HFF-Myc (cell line): ENCODE results near the gene UGT8.

Source experiments
- DNase-seq: peaks from one replicate; pipeline ENCODE4 v3.0.0-alpha.2; 2011; ENCODE audit warnings: low read depth; ENCODE audit errors: extremely low read depth
- H3K4me3 ChIP-seq: replicated peaks from 2 replicates; pipeline ENCODE4 v1.5.1; 2011; ENCODE audit warnings: low read depth, mild to moderate bottlenecking, control low read depth, low read length
- CTCF ChIP-seq: IDR thresholded peaks from 2 replicates; pipeline ENCODE4 v1.5.1; 2012; ENCODE audit warnings: mild to moderate bottlenecking, low read depth, low read length, control low read depth; ENCODE audit errors: missing control alignments

The UGT8 gene

GRCh38 chr4:114717432-114717831, 118.8 kb downstream of the UGT8 start:
- no peak overlapping the region for H3K4me3 ChIP-seq
- TF ChIP-seq CTCF, result no peak
- no peak for DNase-seq

- TF ChIP-seq CTCF, result no peak
- no peak for DNase-seq
- no peak overlapping the region for H3K4me3 ChIP-seq
Measured at GRCh38 chr4:114725066-114725465, 126.5 kb downstream of the UGT8 start.

- DNase-seq, result no peak
- no peak overlapping the region for H3K4me3 ChIP-seq
- TF ChIP-seq CTCF, result no peak
Measured at GRCh38 chr4:114727461-114727860, 128.9 kb downstream of the UGT8 start.
